HG03025 (cell line): ENCODE data around the gene GMPPA.

Source experiments
- ATAC-seq: cut with Tn5 transposase; IDR thresholded peaks from one replicate; pipeline ENCODE4 v1.9.1; 2021; ENCODE audit warnings: mild to moderate bottlenecking, moderate library complexity; ENCODE audit not compliant: unreplicated experiment, low FRiP score

The GMPPA gene

DNA sequence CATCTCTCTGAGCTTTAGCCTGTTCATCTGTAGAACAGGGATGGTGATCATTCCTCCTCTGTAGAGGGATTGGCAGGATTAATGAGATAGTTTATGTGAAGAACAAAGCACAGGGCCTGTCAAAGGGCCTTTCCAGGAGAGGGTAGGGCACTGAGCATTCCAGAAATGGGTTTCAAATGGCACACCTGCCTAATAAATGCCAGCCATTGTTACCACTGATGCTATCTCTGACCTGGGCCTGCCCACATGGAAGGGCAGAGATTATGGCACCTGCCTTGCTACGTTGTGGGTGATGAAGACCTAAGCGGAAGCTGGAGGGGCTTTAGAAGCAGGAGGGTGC is 31.0 kb upstream of the GMPPA start:
- ATAC-seq: no peak

DNA sequence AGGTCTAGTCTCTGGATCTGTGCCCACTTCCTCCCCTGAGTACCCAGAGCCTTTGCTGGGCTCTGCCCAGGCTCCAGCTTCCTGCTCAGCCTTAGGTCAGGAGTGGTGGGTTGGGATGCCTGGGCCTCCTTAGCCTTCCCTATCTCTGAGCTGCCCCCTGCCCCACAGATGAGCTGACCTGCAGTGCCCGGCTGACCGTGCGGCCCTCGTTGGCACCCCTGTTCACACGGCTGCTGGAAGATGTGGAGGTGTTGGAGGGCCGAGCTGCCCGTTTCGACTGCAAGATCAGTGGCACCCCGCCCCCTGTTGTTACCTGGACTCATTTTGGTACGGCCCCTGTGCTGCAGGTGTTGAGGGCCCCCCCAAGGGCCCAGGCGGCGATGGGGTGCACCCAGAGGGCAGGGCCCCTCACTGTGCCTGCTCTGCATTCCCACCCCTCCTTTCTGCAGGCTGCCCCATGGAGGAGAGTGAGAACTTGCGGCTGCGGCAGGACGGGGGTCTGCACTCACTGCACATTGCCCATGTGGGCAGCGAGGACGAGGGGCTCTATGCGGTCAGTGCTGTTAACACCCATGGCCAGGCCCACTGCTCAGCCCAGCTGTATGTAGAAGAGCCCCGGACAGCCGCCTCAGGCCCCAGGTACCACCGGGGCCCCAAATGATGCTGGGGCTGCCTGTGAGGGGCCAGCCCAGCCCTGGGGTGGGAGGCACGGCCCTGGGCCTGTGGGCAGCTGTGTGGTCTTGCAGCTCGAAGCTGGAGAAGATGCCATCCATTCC is 30.1 kb upstream of the GMPPA start:
- ATAC-seq: no peak

DNA sequence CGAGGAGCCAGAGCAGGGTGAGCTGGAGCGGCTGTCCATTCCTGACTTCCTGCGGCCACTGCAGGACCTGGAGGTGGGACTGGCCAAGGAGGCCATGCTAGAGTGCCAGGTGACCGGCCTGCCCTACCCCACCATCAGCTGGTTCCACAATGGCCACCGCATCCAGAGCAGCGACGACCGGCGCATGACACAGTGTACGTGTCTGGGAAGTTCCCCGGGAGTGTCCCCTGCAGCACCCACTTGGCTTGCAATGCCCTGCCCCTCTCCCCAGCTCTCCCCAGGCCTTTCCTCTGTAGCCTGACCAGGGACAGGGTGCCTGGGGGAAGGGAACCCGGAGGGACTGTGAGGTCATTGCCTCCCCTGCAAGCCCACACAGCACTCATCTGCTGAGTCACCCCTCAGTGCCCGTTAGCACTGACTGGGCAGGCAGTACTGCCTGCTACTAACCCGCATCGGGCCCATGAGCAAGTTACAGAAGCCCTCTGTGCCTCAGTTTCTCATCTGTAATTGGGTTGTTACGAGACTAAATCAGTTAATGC is 29.4 kb upstream of the GMPPA start:
- no peak for ATAC-seq

DNA sequence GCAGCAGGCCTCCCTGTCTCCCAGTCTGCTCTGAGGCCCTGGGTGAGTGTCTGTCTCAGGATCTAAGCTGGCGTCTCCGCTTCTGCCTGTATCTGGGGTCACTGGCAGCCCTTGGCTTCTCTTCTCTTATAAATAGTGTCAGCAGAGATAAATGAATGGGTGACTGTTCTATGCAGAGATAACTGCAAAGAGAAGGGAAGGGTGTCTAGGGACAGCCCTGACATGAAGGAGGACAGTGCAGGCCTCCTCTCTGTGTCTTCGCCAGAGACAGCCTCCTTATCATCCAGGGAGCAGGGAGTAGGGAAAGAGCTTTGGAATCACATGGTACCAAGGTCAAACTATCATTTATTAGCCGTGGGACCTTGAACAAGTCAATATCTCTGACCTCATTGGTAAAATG is 28.3 kb upstream of the GMPPA start:
- no peak for ATAC-seq

DNA sequence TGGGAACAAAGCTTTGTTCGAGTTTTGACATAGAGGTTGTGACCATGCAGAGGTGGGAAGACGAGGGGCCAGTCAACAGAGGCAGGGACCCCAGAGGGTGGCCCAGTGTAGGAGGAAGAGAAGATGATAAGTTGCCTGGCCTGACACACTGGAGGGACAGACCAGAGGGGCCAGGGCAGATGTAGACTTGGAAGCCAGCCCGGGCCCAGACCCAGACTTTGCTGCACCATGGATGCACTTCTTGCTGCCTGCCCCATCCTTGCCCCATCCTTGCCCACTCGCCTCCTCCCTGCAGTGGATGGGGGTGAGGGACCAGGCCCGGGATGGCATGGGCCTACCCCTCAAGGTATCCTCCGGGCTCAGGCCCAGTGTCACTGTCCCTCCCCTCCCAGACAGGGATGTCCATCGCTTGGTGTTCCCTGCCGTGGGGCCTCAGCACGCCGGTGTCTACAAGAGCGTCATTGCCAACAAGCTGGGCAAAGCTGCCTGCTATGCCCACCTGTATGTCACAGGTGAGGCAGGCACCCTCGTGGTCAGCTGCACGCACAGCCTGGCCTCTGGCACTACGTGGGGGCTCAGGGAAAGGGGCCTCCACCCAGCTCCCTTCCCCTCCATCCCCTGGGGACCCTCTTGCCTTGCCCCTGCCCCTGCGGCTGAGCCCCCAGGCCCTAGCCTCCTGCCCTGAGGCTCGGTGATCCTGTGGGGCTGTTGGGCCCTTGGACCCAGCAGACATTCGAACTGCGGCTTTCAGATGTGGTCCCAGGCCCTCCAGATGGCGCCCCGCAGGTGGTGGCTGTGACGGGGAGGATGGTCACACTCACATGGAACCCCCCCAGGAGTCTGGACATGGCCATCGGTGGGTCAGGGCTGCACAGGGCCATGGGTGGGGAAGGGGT is 27.0 kb upstream of the GMPPA start:
- no peak for ATAC-seq

DNA sequence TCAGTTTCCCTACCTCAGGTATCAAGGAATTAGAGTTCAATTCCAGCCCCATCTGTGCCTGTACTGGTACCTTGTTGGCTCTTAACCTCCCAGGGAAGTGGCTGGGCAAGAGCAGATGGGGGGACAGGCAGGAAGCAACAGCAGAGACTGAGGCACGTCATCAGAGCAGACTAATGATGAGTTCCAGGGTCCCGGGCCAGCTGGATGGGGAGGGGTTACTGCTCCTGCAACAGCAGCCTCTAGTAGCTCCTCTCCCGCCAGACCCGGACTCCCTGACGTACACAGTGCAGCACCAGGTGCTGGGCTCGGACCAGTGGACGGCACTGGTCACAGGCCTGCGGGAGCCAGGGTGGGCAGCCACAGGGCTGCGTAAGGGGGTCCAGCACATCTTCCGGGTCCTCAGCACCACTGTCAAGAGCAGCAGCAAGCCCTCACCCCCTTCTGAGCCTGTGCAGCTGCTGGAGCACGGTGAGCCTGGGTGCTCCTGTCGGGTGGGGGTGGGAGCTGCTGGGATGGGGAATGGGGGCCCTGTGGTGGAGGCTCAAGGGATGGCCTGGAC is 26.0 kb upstream of the GMPPA start:
- no peak for ATAC-seq

DNA sequence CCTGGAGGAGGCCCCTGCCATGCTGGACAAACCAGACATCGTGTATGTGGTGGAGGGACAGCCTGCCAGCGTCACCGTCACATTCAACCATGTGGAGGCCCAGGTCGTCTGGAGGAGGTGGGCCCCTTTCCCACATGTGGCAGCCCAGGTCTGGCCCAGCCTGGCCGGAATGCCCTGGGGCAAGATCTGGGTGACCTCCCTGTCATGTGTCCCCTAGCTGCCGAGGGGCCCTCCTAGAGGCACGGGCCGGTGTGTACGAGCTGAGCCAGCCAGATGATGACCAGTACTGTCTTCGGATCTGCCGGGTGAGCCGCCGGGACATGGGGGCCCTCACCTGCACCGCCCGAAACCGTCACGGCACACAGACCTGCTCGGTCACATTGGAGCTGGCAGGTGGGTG is 25.2 kb upstream of the GMPPA start:
- ATAC-seq: no peak

DNA sequence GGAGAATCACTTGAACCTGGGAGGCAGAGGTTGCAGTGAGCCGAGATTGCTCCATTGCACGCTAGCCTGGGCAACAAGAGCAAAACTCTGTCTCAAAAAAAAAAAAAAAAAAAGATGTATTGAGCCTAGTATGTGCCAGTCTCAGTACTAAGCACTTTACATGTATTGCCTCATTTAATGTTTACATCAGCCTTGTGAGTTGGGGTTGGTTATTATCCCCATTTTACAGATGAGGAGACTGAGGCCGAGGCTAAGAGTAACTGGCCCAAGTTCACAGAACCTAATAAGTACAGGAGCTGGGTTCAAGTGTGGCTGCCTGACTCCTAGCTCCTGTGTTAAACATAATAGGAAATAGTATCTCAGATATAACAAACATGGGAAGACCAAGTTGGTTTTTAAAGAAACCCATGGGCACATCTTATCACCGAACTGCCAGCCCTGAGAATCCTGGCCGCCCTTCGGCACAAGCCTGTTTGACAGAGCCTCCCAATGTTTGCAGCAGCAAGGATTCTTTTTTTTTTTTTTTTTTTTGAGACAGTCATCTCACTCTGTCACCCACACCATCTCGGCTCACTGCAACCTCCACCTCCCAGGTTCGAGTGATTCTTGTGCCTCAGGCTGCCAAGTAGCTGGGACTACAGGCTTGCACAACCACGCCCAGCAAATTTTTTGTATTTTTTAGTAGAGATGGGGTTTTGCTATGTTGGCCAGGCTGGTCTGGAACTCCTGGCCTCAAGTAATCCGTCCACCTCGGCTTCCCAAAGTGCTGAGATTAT is 24.2 kb upstream of the GMPPA start:
- no peak for ATAC-seq

DNA sequence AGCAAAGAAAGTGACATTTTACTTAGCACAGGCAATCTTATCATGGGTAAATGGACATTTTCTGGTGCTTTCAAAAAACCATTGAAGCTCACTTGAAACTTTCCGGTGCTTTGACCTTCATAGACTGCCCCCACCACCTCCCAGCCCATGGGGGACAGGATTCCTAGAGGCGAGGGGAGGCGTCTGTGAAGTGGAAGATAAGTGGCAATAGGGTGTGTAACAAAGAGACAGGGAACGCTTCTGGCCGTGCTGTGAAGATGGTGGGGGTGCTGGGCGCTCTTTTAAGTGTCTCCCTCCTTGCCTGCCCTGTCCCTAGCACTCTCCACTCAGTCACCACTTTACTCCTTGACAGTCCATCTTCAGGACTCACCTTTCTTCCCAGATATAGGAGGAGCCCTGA is 23.4 kb upstream of the GMPPA start:
- ATAC-seq: no peak

DNA sequence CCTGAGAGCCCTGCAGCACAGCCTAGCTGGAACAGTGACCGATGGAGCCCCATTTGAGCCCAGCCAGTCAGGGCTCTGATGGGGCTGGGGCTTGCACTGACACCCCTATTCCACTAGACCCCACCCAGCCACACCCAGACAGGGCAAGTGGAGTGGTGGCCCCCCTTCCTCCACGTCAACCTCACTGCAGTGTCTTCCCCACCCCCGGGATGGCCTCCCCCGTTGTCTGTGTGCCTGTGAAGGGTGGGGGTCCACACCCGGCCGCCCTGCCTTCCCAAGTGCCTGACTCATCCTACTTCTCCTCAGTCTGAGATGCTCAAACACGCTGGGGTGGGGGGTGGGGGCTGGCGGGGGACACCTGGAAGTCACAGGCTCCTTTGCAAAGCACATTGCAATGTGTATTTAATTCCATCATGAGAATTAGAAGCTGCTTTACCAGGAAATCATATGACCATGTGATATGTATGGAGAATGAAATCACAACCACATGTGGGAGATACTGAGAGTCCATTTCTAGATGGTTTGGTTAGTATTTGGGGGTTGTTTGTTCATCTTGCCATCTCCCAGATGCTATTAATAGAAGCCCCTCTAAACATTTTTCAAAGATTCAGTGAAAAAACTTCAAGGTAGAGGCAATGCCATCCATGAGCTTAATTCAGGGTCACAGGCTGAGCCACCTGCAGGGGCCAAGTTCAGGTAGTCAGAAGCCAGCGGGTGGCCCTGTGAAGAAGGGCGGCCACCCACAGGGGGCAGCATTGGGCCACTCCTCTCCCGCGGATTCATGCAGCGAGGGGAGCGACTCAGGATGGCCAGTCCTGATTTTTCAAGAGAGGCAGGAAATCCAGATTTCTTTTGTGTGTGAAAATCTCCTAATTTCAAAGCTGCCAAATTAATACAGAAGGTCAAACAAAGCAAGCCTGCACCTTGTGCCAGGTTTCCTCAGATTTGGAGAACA is 22.7 kb upstream of the GMPPA start:
- ATAC-seq: no peak

DNA sequence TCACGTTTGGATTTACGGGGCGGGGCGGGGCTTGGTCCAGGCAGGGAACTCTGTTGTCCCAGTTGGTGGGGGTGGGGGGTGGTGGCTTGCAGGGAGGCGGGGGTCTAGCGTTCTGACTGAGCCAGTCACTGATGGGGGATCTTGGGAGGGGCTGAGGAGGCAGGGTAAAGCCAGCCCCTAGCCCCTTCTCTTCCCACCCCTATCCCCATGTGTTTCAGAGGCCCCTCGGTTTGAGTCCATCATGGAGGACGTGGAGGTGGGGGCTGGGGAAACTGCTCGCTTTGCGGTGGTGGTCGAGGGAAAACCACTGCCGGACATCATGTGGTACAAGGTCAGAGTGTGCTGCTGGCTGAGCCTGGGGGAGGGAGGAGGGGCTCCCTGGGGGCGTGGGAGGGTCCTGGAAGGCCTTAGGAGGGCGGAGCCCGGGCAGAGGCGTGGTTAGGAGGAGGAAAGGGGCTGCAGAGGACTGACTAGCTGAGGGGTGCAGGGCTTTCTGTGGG is 22.0 kb upstream of the GMPPA start:
- ATAC-seq: no peak

DNA sequence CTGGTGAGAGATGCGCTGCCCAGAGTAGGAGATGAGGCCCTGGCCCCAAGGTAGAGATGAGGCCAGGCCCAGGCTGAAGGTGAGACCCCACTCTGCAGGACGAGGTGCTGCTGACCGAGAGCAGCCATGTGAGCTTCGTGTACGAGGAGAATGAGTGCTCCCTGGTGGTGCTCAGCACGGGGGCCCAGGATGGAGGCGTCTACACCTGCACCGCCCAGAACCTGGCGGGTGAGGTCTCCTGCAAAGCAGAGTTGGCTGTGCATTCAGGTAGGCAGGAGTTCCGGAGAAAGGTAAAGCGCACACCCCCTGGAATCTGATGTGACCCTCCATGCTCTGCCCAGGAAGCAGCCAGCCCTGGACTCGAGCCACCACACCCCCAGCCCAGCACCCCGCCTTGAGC is 21.5 kb upstream of the GMPPA start:
- ATAC-seq: no peak

DNA sequence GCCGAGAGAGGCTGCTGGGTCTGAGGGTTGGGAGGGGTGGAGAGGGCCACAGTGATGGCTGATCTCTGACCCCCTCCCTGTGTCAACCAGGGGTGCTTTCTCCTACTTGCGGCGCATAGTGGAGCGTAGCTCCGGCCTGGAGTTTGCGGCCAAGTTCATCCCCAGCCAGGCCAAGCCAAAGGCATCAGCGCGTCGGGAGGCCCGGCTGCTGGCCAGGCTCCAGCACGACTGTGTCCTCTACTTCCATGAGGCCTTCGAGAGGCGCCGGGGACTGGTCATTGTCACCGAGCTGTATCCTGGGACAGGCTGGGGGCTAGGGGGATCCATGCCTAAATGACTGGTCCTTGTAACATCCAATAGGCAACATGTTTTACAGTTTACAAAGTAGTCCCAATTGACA is 20.9 kb upstream of the GMPPA start:
- ATAC-seq: no peak

DNA sequence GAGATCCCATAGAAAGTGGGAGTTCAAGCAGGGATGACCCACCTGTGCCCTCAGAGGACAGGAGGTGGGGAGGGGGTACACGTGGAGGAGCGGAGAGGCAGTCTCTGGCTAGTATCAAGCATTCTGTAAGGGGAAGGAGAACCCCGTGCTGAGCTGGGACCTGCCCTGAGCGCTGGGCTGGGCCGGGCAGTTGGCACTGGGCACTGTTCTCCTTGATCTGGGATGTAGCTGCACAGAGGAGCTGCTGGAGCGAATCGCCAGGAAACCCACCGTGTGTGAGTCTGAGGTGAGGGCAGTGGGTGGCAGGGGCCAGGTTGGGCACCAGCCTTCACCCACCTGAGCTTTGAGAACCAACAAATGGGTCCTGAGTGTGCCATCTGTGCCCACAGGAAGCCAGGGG is 19.8 kb upstream of the GMPPA start:
- ATAC-seq: no peak

DNA sequence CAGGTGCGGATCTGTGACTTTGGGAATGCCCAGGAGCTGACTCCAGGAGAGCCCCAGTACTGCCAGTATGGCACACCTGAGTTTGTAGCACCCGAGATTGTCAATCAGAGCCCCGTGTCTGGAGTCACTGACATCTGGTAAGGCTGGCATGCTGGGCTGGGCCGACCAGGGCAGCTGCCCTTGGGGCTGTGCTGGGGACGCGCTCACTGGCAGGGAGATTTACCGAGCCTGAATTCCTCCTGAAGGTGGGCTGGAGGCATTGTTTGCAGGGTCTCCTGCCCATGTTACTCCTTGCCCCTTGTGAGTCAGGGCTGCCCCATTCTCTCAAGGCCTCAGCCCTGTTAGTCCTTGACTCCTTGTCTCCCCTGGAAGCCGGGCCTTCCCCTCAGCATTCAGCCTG is 18.7 kb upstream of the GMPPA start:
- ATAC-seq: no peak

DNA sequence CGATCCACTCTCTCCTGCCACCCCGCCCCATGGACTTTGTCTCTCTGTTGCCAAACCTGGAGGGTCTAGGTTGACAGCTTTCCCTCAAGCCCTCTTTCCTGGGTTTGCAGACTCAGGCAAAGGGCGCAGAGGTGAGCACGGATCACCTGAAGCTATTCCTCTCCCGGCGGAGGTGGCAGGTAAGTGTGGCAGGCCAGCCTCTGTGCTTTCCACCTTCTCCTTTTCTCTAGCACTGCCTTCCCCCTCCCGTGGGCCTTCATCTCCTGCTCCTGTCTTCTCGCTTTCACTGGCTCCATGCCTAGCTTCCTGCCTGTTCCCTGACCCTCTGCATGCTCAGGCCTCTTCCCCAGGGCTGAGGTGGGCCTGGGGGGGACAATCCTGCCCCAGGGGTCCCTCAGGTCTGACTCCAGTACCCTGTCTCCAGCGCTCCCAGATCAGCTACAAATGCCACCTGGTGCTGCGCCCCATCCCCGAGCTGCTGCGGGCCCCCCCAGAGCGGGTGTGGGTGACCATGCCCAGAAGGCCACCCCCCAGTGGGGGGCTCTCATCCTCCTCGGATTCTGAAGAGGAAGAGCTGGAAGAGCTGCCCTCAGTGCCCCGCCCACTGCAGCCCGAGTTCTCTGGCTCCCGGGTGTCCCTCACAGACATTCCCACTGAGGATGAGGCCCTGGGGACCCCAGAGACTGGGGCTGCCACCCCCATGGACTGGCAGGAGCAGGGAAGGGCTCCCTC is 15.9 kb upstream of the GMPPA start:
- no peak for ATAC-seq

DNA sequence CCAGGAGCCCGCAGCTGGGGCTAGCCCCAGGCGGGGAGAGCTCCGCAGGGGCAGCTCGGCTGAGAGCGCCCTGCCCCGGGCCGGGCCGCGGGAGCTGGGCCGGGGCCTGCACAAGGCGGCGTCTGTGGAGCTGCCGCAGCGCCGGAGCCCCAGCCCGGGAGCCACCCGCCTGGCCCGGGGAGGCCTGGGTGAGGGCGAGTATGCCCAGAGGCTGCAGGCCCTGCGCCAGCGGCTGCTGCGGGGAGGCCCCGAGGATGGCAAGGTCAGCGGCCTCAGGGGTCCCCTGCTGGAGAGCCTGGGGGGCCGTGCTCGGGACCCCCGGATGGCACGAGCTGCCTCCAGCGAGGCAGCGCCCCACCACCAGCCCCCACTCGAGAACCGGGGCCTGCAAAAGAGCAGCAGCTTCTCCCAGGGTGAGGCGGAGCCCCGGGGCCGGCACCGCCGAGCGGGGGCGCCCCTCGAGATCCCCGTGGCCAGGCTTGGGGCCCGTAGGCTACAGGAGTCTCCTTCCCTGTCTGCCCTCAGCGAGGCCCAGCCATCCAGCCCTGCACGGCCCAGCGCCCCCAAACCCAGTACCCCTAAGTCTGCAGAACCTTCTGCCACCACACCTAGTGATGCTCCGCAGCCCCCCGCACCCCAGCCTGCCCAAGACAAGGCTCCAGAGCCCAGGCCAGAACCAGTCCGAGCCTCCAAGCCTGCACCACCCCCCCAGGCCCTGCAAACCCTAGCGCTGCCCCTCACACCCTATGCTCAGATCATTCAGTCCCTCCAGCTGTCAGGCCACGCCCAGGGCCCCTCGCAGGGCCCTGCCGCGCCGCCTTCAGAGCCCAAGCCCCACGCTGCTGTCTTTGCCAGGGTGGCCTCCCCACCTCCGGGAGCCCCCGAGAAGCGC is 15.0 kb upstream of the GMPPA start:
- no peak for ATAC-seq
